IPS-18c (cell line): Measurements from ENCODE around the gene OR4D10.
"Not testable (repeated sequence)": the region's sequence is repeated elsewhere in the genome, so short reads cannot be mapped to it uniquely, and the experiment has no call there.

Experiments used
- H3K4me3 ChIP-seq: 2 replicates; pipeline ENCODE4 v1.7.0; 2013; ENCODE audit warnings: low read depth, mild to moderate bottlenecking, low read length, moderate library complexity; ENCODE audit not compliant: insufficient read depth
- H3K9me3 ChIP-seq: one replicate; pipeline ENCODE4 v1.6.1; 2013; ENCODE audit warnings: mild to moderate bottlenecking, low read length, moderate library complexity; ENCODE audit not compliant: control insufficient read depth, insufficient read depth

The OR4D10 gene

GRCh38 chr11:59473015-59473414 is at the start of gene OR4D10:
OR4D10 (plus strand) TSS chr11:59473315; CDS start chr11:59477430, 4,115 bp downstream.
- no peaks in the 10 kb centered on the region for H3K9me3 ChIP-seq
- H3K4me3 ChIP-seq = no peak within 1 kb of the TSS

- no peak overlapping the region for H3K4me3 ChIP-seq
- H3K9me3 ChIP-seq = no peaks in the 10 kb centered on the region
Observed at GRCh38 chr11:59423835-59424234, 49.3 kb upstream of the OR4D10 start.

DNA sequence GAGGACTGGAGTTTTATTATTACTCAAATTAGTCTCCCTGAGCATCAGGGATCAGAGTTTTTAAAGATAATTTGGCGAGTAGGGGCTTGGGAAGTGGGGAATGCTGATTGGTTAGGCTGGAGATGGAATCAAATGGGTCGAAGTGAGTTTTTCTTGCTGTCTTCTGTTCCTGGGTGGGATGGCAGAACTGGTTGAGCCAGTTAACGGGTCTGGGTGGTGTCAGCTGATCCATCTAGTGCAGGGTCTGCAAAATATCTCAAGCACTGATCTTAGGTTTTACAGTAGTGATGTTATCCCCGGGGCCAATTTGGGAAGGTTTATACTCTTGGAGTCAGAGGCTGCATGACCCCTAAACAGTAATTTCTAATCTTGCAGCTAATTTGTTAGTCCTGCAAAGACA is 48.0 kb upstream of the OR4D10 start:
- H3K9me3 ChIP-seq = no peaks in the 10 kb centered on the region
- no peak overlapping the region for H3K4me3 ChIP-seq

GRCh38 chr11:59426361-59427067 is 46.6 kb upstream of the OR4D10 start, which contains the start of gene OR5A2:
OR5A2 (minus strand) TSS chr11:59426413; CDS start chr11:59422953, 3,460 bp downstream.
- Histone ChIP-seq H3K9me3 (no peaks in the 10 kb centered on the region), H3K4me3 (no peak within 1 kb of the TSS)

- no peak overlapping the region for H3K4me3 ChIP-seq
- no peaks in the 10 kb centered on the region for H3K9me3 ChIP-seq
Observed at GRCh38 chr11:59427068-59427382, 46.1 kb upstream of the OR4D10 start.

DNA sequence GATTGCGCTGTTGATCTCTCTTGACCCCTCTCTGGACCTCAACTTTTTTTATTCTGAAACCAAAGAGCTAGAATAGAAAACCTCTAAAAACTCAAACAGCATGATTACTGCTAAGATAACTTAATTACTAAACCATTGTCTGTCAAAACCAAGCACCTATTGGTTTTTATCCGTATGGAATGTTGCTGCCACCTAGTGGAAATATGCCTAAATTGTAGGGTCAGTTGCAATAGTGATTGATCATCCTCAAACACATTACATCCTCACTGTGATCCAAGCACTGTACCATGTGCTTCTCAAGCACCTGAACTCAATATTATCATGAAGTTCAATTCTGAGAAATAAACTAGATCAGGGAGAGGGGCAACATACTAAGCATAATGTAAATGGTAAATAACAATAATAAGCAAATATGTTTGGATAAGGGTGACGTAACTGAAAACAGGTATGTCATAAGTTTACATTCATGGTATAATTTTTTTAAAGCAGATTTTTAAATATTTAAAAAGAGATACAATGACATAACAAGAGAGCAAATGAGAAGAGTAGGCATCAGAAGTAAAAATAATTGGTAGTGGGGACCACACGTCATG is 43.1 kb upstream of the OR4D10 start:
- H3K4me3 ChIP-seq = no peak overlapping the region
- H3K9me3 ChIP-seq = no peaks in the 10 kb centered on the region

DNA sequence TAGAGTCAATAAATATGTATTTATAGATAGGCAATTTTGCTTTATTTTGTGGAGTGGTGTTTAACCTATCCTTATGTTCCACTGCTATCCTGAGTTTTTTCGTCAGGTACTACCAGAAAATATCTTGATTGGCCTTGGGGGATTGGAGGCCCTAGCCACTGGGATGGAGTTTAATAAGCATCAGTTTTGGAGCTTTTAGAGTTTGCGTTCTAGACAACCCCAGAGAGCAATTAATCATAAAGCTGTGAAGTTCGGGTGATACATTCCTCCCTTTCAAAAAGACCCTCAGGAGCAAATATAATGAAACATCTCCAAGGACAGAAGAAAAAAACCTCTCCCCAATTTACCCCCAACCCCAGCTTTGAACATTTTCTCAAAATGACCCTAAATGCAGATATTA is 36.9 kb upstream of the OR4D10 start, which contains the start of gene OR5A1:
Gene OR5A1, plus strand, starts transcription at position 301 of the 400 bp plus-strand sequence. CDS start 6,700 bp downstream, outside the sequence.
- Histone ChIP-seq H3K9me3 (no peaks in the 10 kb centered on the region), H3K4me3 (no peak within 1 kb of the TSS)

DNA sequence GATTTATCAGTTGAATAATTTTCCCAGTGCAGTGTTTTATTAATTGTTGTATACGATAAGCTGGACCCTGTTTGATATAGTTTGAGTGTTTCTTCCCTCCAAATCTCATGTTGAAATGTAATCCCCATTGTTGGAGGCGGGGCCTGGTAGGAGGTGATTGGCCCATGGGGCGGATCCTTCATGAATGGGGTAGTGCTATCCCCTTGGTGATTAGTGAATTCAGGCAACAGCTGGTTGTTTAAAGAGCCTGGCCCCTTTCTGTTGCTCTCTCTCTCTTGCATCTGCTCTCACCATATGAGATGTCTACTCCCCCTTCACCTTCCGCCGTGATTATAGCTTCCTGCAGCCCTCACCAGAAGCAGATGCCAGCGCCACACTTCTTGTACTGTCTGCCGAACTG is 35.3 kb upstream of the OR4D10 start:
- H3K9me3 ChIP-seq = no peaks in the 10 kb centered on the region

GRCh38 chr11:59445624-59446023 is 27.5 kb upstream of the OR4D10 start:
- H3K9me3 ChIP-seq, H3K4me3 ChIP-seq: not testable (repeated sequence)

More for the DNA sequence above, 35.3 kb upstream of the OR4D10 start:
- no peak overlapping the region for H3K4me3 ChIP-seq

DNA sequence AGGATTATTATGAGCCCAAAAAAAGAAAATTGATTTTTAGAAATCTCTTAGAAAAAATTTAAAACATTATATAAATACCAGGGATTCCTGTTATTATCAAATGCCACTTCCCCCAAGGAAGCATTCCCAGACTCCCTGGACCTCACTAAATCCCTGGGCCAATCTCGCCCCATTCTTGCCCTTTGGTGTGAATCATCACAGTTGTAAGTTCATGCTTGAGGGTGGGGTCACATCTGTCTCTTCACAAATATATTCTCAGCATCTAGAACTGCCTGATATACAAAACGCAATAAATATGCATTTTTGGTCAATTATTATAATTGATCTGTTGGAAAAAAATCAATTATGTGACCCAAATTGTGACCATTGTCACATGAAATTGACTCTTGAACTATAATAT is 24.6 kb upstream of the OR4D10 start:
- Histone ChIP-seq H3K4me3 (no peak overlapping the region), H3K9me3 (no peaks in the 10 kb centered on the region)

- Histone ChIP-seq H3K4me3 (no peak within 1 kb of the TSS), H3K9me3 (peaks cover 2% of the 10 kb centered on the region)
Observed at GRCh38 chr11:59456661-59457060, 16.5 kb upstream of the OR4D10 start, which contains the start of gene OR4D6. OR4D6 (plus strand) TSS chr11:59456961; CDS start chr11:59456961, 0 bp downstream.

GRCh38 chr11:59459916-59460315 is 13.2 kb upstream of the OR4D10 start:
- Histone ChIP-seq H3K4me3 (no peak overlapping the region), H3K9me3 (peaks cover 2% of the 10 kb centered on the region)

GRCh38 chr11:59463190-59463641 is 9.9 kb upstream of the OR4D10 start:
- Histone ChIP-seq H3K9me3 (no peaks in the 10 kb centered on the region), H3K4me3 (no peak overlapping the region)

DNA sequence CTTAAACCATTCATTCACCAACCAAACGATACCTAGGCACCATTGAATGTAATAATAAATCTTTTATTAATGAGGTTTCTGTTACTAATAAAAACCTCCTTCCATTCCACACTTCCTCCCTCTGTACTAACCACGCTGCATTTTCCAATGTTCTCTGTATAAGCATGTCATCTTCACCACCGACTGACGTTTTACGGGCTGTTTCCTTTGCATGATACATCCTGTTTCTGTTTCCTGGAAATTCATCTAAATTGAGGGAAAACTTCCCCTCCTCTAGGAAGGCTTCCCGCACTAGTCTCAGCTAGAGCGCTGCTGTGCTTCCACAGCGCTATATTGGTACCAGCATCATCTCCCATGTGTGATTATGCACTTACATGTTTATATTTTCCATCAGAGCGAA is 2.1 kb downstream of the OR4D10 start:
- Histone ChIP-seq H3K4me3 (no peak overlapping the region), H3K9me3 (no peaks in the 10 kb centered on the region)

- Histone ChIP-seq H3K4me3 (no peak overlapping the region), H3K9me3 (no peaks in the 10 kb centered on the region)
Observed at GRCh38 chr11:59479906-59480305, 6.8 kb downstream of the OR4D10 start.

DNA sequence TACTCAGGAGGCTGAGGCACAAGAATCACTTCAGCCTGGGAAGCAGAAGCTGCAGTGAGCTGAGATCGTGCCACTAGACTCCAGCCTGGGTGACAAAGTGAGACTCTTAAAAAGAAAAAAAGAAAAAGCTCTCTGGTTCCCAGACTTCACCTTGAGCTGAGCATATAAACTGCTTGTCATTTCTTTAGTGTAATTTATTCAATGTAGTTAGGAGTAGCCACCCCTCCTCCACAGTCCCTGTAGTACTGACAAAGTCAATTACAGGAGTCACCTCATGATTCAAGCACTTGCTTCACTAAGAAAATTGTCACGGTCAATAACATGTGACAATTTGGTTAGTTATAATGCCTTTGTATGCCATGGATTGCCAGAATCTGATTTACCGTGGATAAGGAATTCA is 7.2 kb downstream of the OR4D10 start:
- Histone ChIP-seq H3K4me3 (no peak overlapping the region), H3K9me3 (no peaks in the 10 kb centered on the region)

DNA sequence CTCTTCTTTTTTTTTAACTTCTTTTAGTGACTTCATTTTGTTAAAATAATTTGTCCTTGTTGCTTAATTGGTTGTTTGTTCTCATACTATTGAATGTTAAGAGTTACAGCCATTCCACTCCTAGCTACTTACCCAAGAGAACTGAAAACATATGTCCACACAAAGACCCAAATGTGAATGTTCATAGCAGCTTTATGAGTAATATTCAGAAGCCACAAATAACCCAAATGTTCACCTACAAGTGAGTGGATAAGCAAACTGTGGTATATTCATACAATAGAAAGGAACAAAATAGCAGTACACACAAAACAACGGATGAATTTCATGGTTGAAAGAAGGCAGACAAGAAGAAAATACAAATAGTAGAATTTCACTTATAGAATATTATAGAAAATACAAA is 28.8 kb downstream of the OR4D10 start:
- no peaks in the 10 kb centered on the region for H3K9me3 ChIP-seq

GRCh38 chr11:59503276-59503675 is 30.2 kb downstream of the OR4D10 start, which contains the start of gene OR4D11:
OR4D11 (plus strand) TSS chr11:59503576; CDS start chr11:59503576, 0 bp downstream.
- H3K4me3 ChIP-seq = no peak within 1 kb of the TSS
- H3K9me3 ChIP-seq = no peaks in the 10 kb centered on the region

More for the DNA sequence above, 28.8 kb downstream of the OR4D10 start:
- H3K4me3 ChIP-seq = no peak overlapping the region
